Thymus (tissue), 11 donors: Measurements from ENCODE around the gene THEM4. TPM values are rescaled to one million over a fixed set of nuclear protein-coding genes. Genes with fewer than 3 reads are reported as not detected.

Experiments used
- DNase-seq, 9 donors: peaks; one replicate each; pipeline ENCODE4 v3.0.0-alpha.2; 2013; ENCODE audit warnings: low spot score in 9 of 9, low read depth in 6 of 9, missing footprints in 1 of 9
- H3K27ac ChIP-seq, 2 donors: one replicate each; pipeline ENCODE4 v1.5.1; 2013; ENCODE audit warnings: control low read depth in 1 of 2, low read depth in 1 of 2, low read length in 1 of 2, mild to moderate bottlenecking in 1 of 2, moderate library complexity in 1 of 2
- H3K27me3 ChIP-seq, 2 donors: one replicate each; pipeline ENCODE4 v1.5.1; 2013; ENCODE audit warnings: low read length in 1 of 2; ENCODE audit not compliant: control insufficient read depth in 2 of 2, insufficient read depth in 1 of 2
- H3K36me3 ChIP-seq, 2 donors: one replicate each; pipeline ENCODE4 v1.5.1; 2013; ENCODE audit warnings: low read length in 1 of 2, mild to moderate bottlenecking in 1 of 2, moderate library complexity in 1 of 2; ENCODE audit not compliant: control insufficient read depth in 2 of 2, insufficient read depth in 2 of 2
- H3K4me1 ChIP-seq, 2 donors: one replicate each; pipeline ENCODE4 v1.5.1; 2013; ENCODE audit warnings: low read length in 2 of 2; ENCODE audit not compliant: control insufficient read depth in 2 of 2, insufficient read depth in 2 of 2
- H3K4me3 ChIP-seq, 2 donors: one replicate each; pipeline ENCODE4 v1.5.1; 2013; ENCODE audit warnings: low read length in 2 of 2, control low read depth in 1 of 2, mild to moderate bottlenecking in 1 of 2
- H3K9me3 ChIP-seq, 2 donors: one replicate each; pipeline ENCODE4 v1.5.1; 2013; ENCODE audit warnings: low read length in 1 of 2, mild to moderate bottlenecking in 1 of 2; ENCODE audit not compliant: control insufficient read depth in 2 of 2, insufficient read depth in 1 of 2
- WGBS: extraction: QIAGEN DNeasy Blood & Tissue Kit; methylation state at CpG from one replicate; pipeline ENCODE4 v1.1.7; 2013; 5-methylcytosine and 5-hydroxymethylcytosine counted together
- polyA plus RNA-seq: library from polyadenylated mRNA; stranded (reverse); fragments of 200-250 nt; gene quantifications from one replicate; pipeline ENCODE4 v1.2.3, GENCODE V29; 2013
- total RNA-seq: library from RNA; stranded (reverse); fragments of 120-200 nt; gene quantifications from one replicate; pipeline ENCODE4 v1.2.4, GENCODE V29; 2013
- donor health status: healthy.

The THEM4 gene
- total and polyA plus RNA-seq, 2 donors: 6.9 to 46.2 TPM

- Histone ChIP-seq H3K27me3 (no peaks in the 10 kb centered on the region), H3K4me1 (no peaks in the 10 kb centered on the region), H3K4me3 (no peak overlapping the region), H3K36me3 (no peaks in the 10 kb centered on the region), H3K27ac (no peak overlapping the region), H3K9me3 (no peaks in the 10 kb centered on the region)
- WGBS: 94% methylated on average over 6 of the region's 6 CpGs
- DNase-seq: no peak
Measured at GRCh38 chr1:151918819-151919610, 9.7 kb upstream of the THEM4 start.

- no peaks in the 10 kb centered on the region for H3K9me3 ChIP-seq
- H3K4me1 ChIP-seq: no peaks in the 10 kb centered on the region
- no peaks in the 10 kb centered on the region for H3K36me3 ChIP-seq
- H3K4me3 ChIP-seq: no peak overlapping the region
- H3K27ac ChIP-seq: no peak overlapping the region
- DNase-seq: no peak
- WGBS: 96% methylated on average over 3 of the region's 3 CpGs
- no peaks in the 10 kb centered on the region for H3K27me3 ChIP-seq
Measured at GRCh38 chr1:151918156-151918555, 8.8 kb upstream of the THEM4 start.

DNA sequence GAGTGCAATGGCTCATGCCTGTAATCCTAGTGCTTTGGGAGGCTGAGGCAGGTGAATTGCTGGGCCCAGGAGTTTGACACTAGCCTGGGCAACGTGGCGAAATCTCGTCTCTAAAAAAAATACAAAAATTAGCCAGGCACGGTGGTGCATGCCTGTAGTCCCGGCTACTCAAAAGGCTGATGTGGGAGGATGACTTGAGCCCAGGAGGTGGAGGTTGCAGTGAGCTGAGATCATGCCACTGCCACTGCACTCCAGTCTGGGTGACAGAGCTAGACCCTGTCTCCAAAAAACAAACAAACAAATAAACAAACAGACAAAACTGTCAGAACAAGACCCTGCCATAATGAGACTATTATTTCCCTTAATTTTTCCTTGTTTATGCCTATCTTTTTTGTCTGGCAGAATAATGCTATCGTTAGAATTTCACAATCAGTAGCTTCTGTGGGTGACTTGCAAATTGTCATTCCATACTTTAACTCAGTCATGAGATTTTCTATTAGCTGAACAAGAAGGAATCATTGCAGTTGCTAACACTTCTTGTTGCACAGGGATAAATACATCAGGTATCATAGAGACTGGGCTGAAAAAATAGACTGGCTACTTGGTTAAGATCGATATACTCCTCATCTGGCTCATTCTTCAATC lies 7.5 kb upstream of the THEM4 start:
- Histone ChIP-seq H3K27ac (no peak overlapping the region), H3K4me3 (no peak overlapping the region), H3K9me3 (no peaks in the 10 kb centered on the region), H3K27me3 (no peaks in the 10 kb centered on the region), H3K36me3 (no peaks in the 10 kb centered on the region), H3K4me1 (no peaks in the 10 kb centered on the region)
- no peak for DNase-seq
- WGBS: 95% methylated on average over 7 of the region's 7 CpGs

- H3K4me3 ChIP-seq: no peak overlapping the region
- no peaks in the 10 kb centered on the region for H3K36me3 ChIP-seq
- H3K4me1 ChIP-seq: no peaks in the 10 kb centered on the region
- no peak overlapping the region for H3K27ac ChIP-seq
- H3K9me3 ChIP-seq: no peaks in the 10 kb centered on the region
- H3K27me3 ChIP-seq: peaks cover 0 to 3% of the 10 kb centered on the region in 2 donors
- 94% methylated on average over 1 of the region's 1 CpG for WGBS
- DNase-seq: no peak
Measured at GRCh38 chr1:151915061-151915686, 5.9 kb upstream of the THEM4 start.

- WGBS: 94% methylated on average over 2 of the region's 2 CpGs
- H3K27ac ChIP-seq: no peak overlapping the region
- no peaks in the 10 kb centered on the region for H3K4me1 ChIP-seq
- DNase-seq: no peak
- peaks cover 0 to 3% of the 10 kb centered on the region in 2 donors for H3K9me3 ChIP-seq
- H3K36me3 ChIP-seq: no peaks in the 10 kb centered on the region
- no peak overlapping the region for H3K4me3 ChIP-seq
- peaks cover 0 to 13% of the 10 kb centered on the region in 2 donors for H3K27me3 ChIP-seq
Measured at GRCh38 chr1:151914076-151914475, 4.8 kb upstream of the THEM4 start.

- Histone ChIP-seq H3K4me1 (no peaks in the 10 kb centered on the region), H3K27ac (no peak overlapping the region), H3K9me3 (peaks cover 1 to 6% of the 10 kb centered on the region in 2 donors), H3K4me3 (no peak overlapping the region), H3K27me3 (peaks cover 0 to 15% of the 10 kb centered on the region in 2 donors), H3K36me3 (no peaks in the 10 kb centered on the region)
- no peak for DNase-seq
- 97% methylated on average over 1 of the region's 1 CpG for WGBS
Measured at GRCh38 chr1:151912973-151913372, 3.7 kb upstream of the THEM4 start.

- no peak overlapping the region for H3K4me3 ChIP-seq
Measured at GRCh38 chr1:151908228-151908691, 1.1 kb downstream of the THEM4 start.

DNA sequence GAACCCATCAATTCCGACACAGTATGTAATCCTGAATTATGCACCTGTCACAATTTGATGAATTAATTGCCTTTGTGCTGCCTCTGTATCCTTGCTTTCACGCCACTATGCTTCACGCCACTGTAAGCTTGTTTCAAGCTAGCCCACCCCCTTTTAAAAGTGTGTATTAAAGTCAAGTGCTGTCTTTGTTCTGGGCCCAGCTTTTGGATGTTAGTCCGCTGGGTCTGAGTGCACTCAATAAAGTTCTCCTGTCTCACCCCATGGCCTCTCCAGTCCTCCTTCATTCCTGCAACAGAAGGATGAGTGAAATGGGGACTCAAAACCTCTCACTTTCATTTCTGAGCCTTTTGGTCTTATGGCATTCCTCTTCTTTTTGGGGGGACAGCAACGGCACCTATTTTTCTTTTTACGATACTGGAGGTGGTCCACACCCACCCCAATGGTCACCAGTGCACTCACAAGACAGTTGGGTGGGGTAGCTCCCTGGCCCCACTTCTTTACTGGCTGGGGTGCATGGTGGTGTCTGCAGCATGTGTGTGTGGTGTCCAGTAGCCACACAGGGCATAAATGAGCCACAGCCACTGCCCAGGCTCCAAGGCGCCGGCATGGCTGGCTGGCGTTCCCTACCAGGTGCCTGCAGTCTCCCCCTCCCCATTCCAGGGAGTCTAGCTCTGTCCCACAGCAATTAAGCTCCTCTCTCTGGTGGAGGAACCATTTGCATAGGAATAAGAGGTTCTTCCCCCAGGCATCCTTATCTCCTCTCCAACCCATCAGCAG lies 1.8 kb downstream of the THEM4 start:
- DNase-seq: peak in 1 of 9 donors; percentile 21
- Histone ChIP-seq H3K36me3 (peaks cover 0 to 6% of the 10 kb centered on the region in 2 donors), H3K9me3 (peaks cover 6 to 29% of the 10 kb centered on the region in 2 donors), H3K27me3 (peaks cover 0 to 15% of the 10 kb centered on the region in 2 donors), H3K4me1 (no peaks in the 10 kb centered on the region), H3K27ac (no peak overlapping the region), H3K4me3 (no peak overlapping the region)
- WGBS: 93% methylated on average over 9 of the region's 9 CpGs

More at GRCh38 chr1:151908228-151908691, 1.1 kb downstream of the THEM4 start:
- H3K36me3 ChIP-seq: peaks cover 0 to 6% of the 10 kb centered on the region in 2 donors
- 87% methylated on average over 10 of the region's 10 CpGs for WGBS
- H3K4me1 ChIP-seq: no peaks in the 10 kb centered on the region
- H3K9me3 ChIP-seq: peaks cover 6 to 29% of the 10 kb centered on the region in 2 donors
- peaks cover 0 to 15% of the 10 kb centered on the region in 2 donors for H3K27me3 ChIP-seq
- no peak overlapping the region for H3K27ac ChIP-seq
- no peak for DNase-seq
